Fibroblast of lung (primary cell): Measurements from ENCODE around the gene SEM1. TPM values are rescaled to one million over a fixed set of nuclear protein-coding genes. Genes with fewer than 3 reads are reported as not detected.

Source experiments
- DNase-seq, 2 donors: peaks; one replicate each; pipeline versions ENCODE4 v3.0.0 to v3.0.0-alpha.2; 2010; ENCODE audit warnings: low read depth in 2 of 2
- H2AFZ ChIP-seq: 2 replicates; pipeline ENCODE4 v1.5.1; 2012; ENCODE audit warnings: low read length, control low read depth, inconsistent platforms
- H3K27ac ChIP-seq: 2 replicates; pipeline ENCODE4 v1.5.1; 2011; ENCODE audit warnings: low read length, control low read depth; ENCODE audit not compliant: insufficient read depth
- H3K27me3 ChIP-seq: 2 replicates; pipeline ENCODE4 v1.5.1; 2011; ENCODE audit warnings: mild to moderate bottlenecking, low read length; ENCODE audit not compliant: control insufficient read depth, insufficient read depth
- H3K36me3 ChIP-seq: 2 replicates; pipeline ENCODE4 v1.5.1; 2011; ENCODE audit warnings: low read length; ENCODE audit not compliant: control insufficient read depth, insufficient read depth
- H3K4me1 ChIP-seq: 2 replicates; pipeline ENCODE4 v1.5.1; 2011; ENCODE audit warnings: low read length; ENCODE audit not compliant: control insufficient read depth, insufficient read depth; ENCODE audit errors: extremely low read depth
- H3K4me2 ChIP-seq: 2 replicates; pipeline ENCODE4 v1.5.1; 2011; ENCODE audit warnings: low read length, control low read depth; ENCODE audit not compliant: insufficient read depth; ENCODE audit errors: extremely low read depth
- H3K4me3 ChIP-seq, 4 experiments: fragments of 200-600 bp in 1 of 4; sonication (generic) in 1 of 4; replicated peaks in 1 of 4; 2 replicates each; pipeline ENCODE4 v1.5.1; 2011 to 2016; ENCODE audit warnings: low read length in 4 of 4, low read depth in 3 of 4, mild to moderate bottlenecking in 3 of 4, control low read depth in 2 of 4, inconsistent platforms in 1 of 4, mixed read lengths in 1 of 4; ENCODE audit not compliant: insufficient read depth in 1 of 4; ENCODE audit errors: control extremely low read depth in 1 of 4
- H3K79me2 ChIP-seq: 2 replicates; pipeline ENCODE4 v1.5.1; 2012; ENCODE audit warnings: mild to moderate bottlenecking, low read length, inconsistent platforms; ENCODE audit not compliant: control insufficient read depth, insufficient read depth
- H3K9ac ChIP-seq: 2 replicates; pipeline ENCODE4 v1.5.1; 2011; ENCODE audit warnings: mild to moderate bottlenecking, low read length, control low read depth; ENCODE audit not compliant: insufficient read depth
- H3K9me3 ChIP-seq: 2 replicates; pipeline ENCODE4 v1.5.1; 2012; ENCODE audit warnings: low read depth, low read length; ENCODE audit not compliant: control insufficient read depth, insufficient read depth
- H4K20me1 ChIP-seq: 2 replicates; pipeline ENCODE4 v1.5.1; 2011; ENCODE audit warnings: low read length; ENCODE audit not compliant: control insufficient read depth, insufficient read depth; ENCODE audit errors: extremely low read depth
- CTCF ChIP-seq, 2 donors: IDR thresholded peaks in 1 of 2; conservative IDR thresholded peaks in 1 of 2; 1 replicate in 1 of 2; 2 replicates in 1 of 2; pipeline ENCODE4 v1.5.1; 2011 to 2012; ENCODE audit warnings: low read length in 2 of 2, control low read depth in 1 of 2, inconsistent platforms in 1 of 2, low read depth in 1 of 2, mild to moderate bottlenecking in 1 of 2
- EZH2 ChIP-seq: IDR thresholded peaks from 2 replicates; pipeline ENCODE4 v1.5.1; 2012; ENCODE audit warnings: low read length, control low read depth, mild to moderate bottlenecking; ENCODE audit errors: missing control alignments
- polyA plus RNA-seq, 2 donors: library from polyadenylated mRNA; depleted of rRNA in 1 of 2; stranded (reverse) in 1 of 2; unstranded in 1 of 2; fragments of >200 nt; gene quantifications; 2 replicates each; pipeline ENCODE4 v1.2.1, GENCODE V29; 2011 to 2012; ENCODE audit warnings: missing spikeins in 1 of 2
- total RNA-seq: library from RNA; depleted of rRNA; stranded (reverse); fragments of >200 nt; gene quantifications from 2 replicates; pipeline ENCODE4 v1.2.1, GENCODE V29; 2014

Gene SEM1
- total and polyA plus RNA-seq, 2 donors (not counting 1 experiment from before 2014, with no cell fraction given): 52.7 to 123 TPM

GRCh38 chr7:96691702-96692101 is 17.9 kb downstream of the SEM1 start:
- TF ChIP-seq EZH2: no peak
- no peak for TF ChIP-seq CTCF (conservative IDR thresholded peaks at IDR 0.05 in 1 of 2, IDR thresholded peaks at IDR 0.05 in 1 of 2; ENCODE audit: low read depth in 1 of 2, low read length in 2 of 2)
- Histone ChIP-seq H3K79me2 (peaks cover 8% of the 10 kb centered on the region), H3K36me3 (no peaks in the 10 kb centered on the region)

GRCh38 chr7:96689414-96689813 is 20.2 kb downstream of the SEM1 start:
- no peak overlapping the region for H3K9ac ChIP-seq

More at GRCh38 chr7:96691702-96692101, 17.9 kb downstream of the SEM1 start:
- no peaks in the 10 kb centered on the region for H3K4me1 ChIP-seq
- no peaks in the 10 kb centered on the region for H4K20me1 ChIP-seq
- DNase-seq: no peak
- no peak overlapping the region for H2AFZ ChIP-seq
- H3K4me3 ChIP-seq: no peak overlapping the region
- H3K9ac ChIP-seq: no peak overlapping the region
- H3K27me3 ChIP-seq: no peaks in the 10 kb centered on the region
- no peaks in the 10 kb centered on the region for H3K9me3 ChIP-seq
- H3K4me2 ChIP-seq: no peak overlapping the region
- no peak overlapping the region for H3K27ac ChIP-seq

GRCh38 chr7:96686305-96686704 is 23.3 kb downstream of the SEM1 start:
- TF ChIP-seq EZH2: no peak
- TF ChIP-seq CTCF (conservative IDR thresholded peaks at IDR 0.05 in 1 of 2, IDR thresholded peaks at IDR 0.05 in 1 of 2; ENCODE audit: low read depth in 1 of 2, low read length in 2 of 2): no peak
- peak in 1 of 2 donors; percentile 24 for DNase-seq

More at GRCh38 chr7:96689414-96689813, 20.2 kb downstream of the SEM1 start:
- Histone ChIP-seq H3K4me2 (no peak overlapping the region), H3K4me1 (no peaks in the 10 kb centered on the region), H3K27ac (no peak overlapping the region), H3K9me3 (no peaks in the 10 kb centered on the region), H3K79me2 (peaks cover 2% of the 10 kb centered on the region), H2AFZ (no peak overlapping the region), H3K4me3 (no peak overlapping the region), H3K27me3 (no peaks in the 10 kb centered on the region), H4K20me1 (no peaks in the 10 kb centered on the region), H3K36me3 (no peaks in the 10 kb centered on the region)
- TF ChIP-seq EZH2: no peak
- TF ChIP-seq CTCF (conservative IDR thresholded peaks at IDR 0.05 in 1 of 2, IDR thresholded peaks at IDR 0.05 in 1 of 2; ENCODE audit: low read depth in 1 of 2, low read length in 2 of 2): no peak
- DNase-seq: no peak

More at GRCh38 chr7:96686305-96686704, 23.3 kb downstream of the SEM1 start:
- Histone ChIP-seq H3K9ac (no peak overlapping the region), H3K79me2 (no peaks in the 10 kb centered on the region), H3K27me3 (no peaks in the 10 kb centered on the region), H3K4me1 (no peaks in the 10 kb centered on the region), H3K9me3 (no peaks in the 10 kb centered on the region), H3K4me3 (no peak overlapping the region), H4K20me1 (no peaks in the 10 kb centered on the region), H3K27ac (no peak overlapping the region), H3K4me2 (no peak overlapping the region), H2AFZ (no peak overlapping the region), H3K36me3 (no peaks in the 10 kb centered on the region)
